SK-N-SH (cell line): ENCODE measurements around the gene GLI2. TPM values are rescaled to one million over a fixed set of nuclear protein-coding genes. Genes with fewer than 3 reads are reported as not detected.

Experiments used
- CTCF ChIA-PET: fragments of 300-600, 350-600 bp; formaldehyde crosslinking; extraction: SDS; loops from one replicate; lab custom pipeline; 2021; lab: Yijun Ruan, JAX
- POLR2A ChIA-PET: fragments of 350-600 bp; sonication (Branson Sonifier 250); formaldehyde crosslinking; extraction: SDS; loops from one replicate; lab custom pipeline; 2020; ENCODE audit warnings: antibody characterized with exemption, inconsistent platforms; lab: Yijun Ruan, JAX
- DNase-seq: peaks from one replicate; pipeline ENCODE4 v3.0.0; 2012
- H2AFZ ChIP-seq: fragments of 200-600 bp; sonication (generic); 2 replicates; pipeline ENCODE4 v1.8.1; 2016; ENCODE audit warnings: antibody characterized with exemption, mild to moderate bottlenecking, low read depth
- H3F3A ChIP-seq: fragments of 200-600 bp; sonication (generic); replicated peaks from 2 replicates; pipeline ENCODE3; 2016; ENCODE audit warnings: antibody characterized with exemption, mild to moderate bottlenecking; ENCODE audit not compliant: insufficient read depth
- H3K27ac ChIP-seq, 2 experiments: fragments of 200-500 bp in 1 of 2; fragments of 200-600 bp in 1 of 2; sonication (Bioruptor generic) in 1 of 2; sonication (generic), shearing (Covaris generic) in 1 of 2; 2 replicates each; pipeline versions ENCODE4 v1.5.1 to v1.6.1; 2014 to 2016; ENCODE audit warnings: low read depth in 2 of 2, inconsistent platforms in 1 of 2, low read length in 1 of 2, mild to moderate bottlenecking in 1 of 2, mixed read lengths in 1 of 2
- H3K27me3 ChIP-seq: fragments of 200-600 bp; sonication (generic), shearing (Covaris generic); 2 replicates; pipeline ENCODE4 v1.6.1; 2016; ENCODE audit warnings: mixed run types; ENCODE audit not compliant: insufficient read depth
- H3K36me3 ChIP-seq, 2 experiments: fragments of 200-500 bp in 1 of 2; fragments of 200-600 bp in 1 of 2; sonication (Bioruptor generic) in 1 of 2; sonication (generic) in 1 of 2; replicated peaks in 1 of 2; 2 replicates each; pipeline versions ENCODE3 to v1.5.1; 2014 to 2016; ENCODE audit warnings: low read length in 1 of 2, mild to moderate bottlenecking in 1 of 2; ENCODE audit not compliant: insufficient read depth in 2 of 2, control insufficient read depth in 1 of 2
- H3K4me1 ChIP-seq, 2 experiments: fragments of 200-500 bp in 1 of 2; fragments of 200-600 bp in 1 of 2; sonication (Bioruptor generic) in 1 of 2; sonication (generic), shearing (Covaris generic) in 1 of 2; 2 replicates each; pipeline versions ENCODE4 v1.5.1 to v1.6.1; 2014 to 2016; ENCODE audit warnings: low read depth in 1 of 2, low read length in 1 of 2, mixed run types in 1 of 2; ENCODE audit not compliant: insufficient read depth in 2 of 2, control insufficient read depth in 1 of 2
- H3K4me2 ChIP-seq: fragments of 200-600 bp; sonication (generic), shearing (Covaris generic); 2 replicates; pipeline ENCODE4 v1.6.1; 2017; ENCODE audit warnings: mixed run types
- H3K4me3 ChIP-seq, 2 experiments: fragments of 200-500 bp in 1 of 2; fragments of 200-600 bp in 1 of 2; sonication (Bioruptor generic) in 1 of 2; sonication (generic), shearing (Covaris generic) in 1 of 2; 2 replicates each; pipeline versions ENCODE4 v1.5.1 to v1.8.1; 2014 to 2016; ENCODE audit warnings: low read depth in 2 of 2, inconsistent platforms in 1 of 2, low read length in 1 of 2, mild to moderate bottlenecking in 1 of 2, mixed read lengths in 1 of 2, moderate library complexity in 1 of 2
- H3K79me2 ChIP-seq: fragments of 200-600 bp; sonication (generic); 2 replicates; pipeline ENCODE4 v1.8.1; 2017; ENCODE audit warnings: mild to moderate bottlenecking; ENCODE audit not compliant: insufficient read depth
- H3K9ac ChIP-seq: fragments of 200-600 bp; sonication (generic); 2 replicates; pipeline ENCODE4 v1.6.1; 2017; ENCODE audit warnings: mixed run types
- H3K9me2 ChIP-seq: fragments of 200-600 bp; sonication (generic); 2 replicates; pipeline ENCODE4 v1.6.1; 2017; ENCODE audit warnings: mixed run types
- H3K9me3 ChIP-seq: fragments of 200-600 bp; sonication (generic); 2 replicates; pipeline ENCODE4 v1.6.1; 2017; ENCODE audit warnings: mixed run types, mild to moderate bottlenecking, moderate library complexity
- H4K20me1 ChIP-seq: fragments of 200-600 bp; sonication (generic); 2 replicates; pipeline ENCODE4 v1.6.1; 2017; ENCODE audit warnings: mild to moderate bottlenecking, mixed run types; ENCODE audit not compliant: insufficient read depth
- ELF1 ChIP-seq: IDR thresholded peaks from 2 replicates; pipeline ENCODE4 v1.4.0; 2012
- EZH2phosphoT487 ChIP-seq: fragments of 200-600 bp; sonication (generic); IDR thresholded peaks from 2 replicates; pipeline ENCODE4 v1.6.1; 2017; ENCODE audit warnings: low read depth, mixed run types, mild to moderate bottlenecking, antibody characterized with exemption, moderate library complexity, borderline replicate concordance
- GATA2 ChIP-seq: sonication (generic); formaldehyde crosslinking; IDR thresholded peaks from 2 replicates; pipeline ENCODE4 v1.5.0; 2020; ENCODE audit warnings: mild to moderate bottlenecking, missing genetic modification reagents
- NRF1 ChIP-seq: IDR thresholded peaks from 2 replicates; pipeline ENCODE4 v1.6.1; 2012; ENCODE audit warnings: low read depth, mild to moderate bottlenecking, low read length
- RAD21 ChIP-seq: IDR thresholded peaks from 2 replicates; pipeline ENCODE4 v1.6.1; 2012; ENCODE audit warnings: mild to moderate bottlenecking, low read length
- TAF1 ChIP-seq: IDR thresholded peaks from 2 replicates; pipeline ENCODE4 v1.6.1; 2012; ENCODE audit warnings: low read depth, mild to moderate bottlenecking, low read length, moderate library complexity, borderline replicate concordance
- TEAD4 ChIP-seq: IDR thresholded peaks from 2 replicates; pipeline ENCODE4 v1.4.0; 2012; ENCODE audit warnings: mild to moderate bottlenecking, borderline replicate concordance; ENCODE audit not compliant: insufficient read depth
- USF1 ChIP-seq: IDR thresholded peaks from 2 replicates; pipeline ENCODE4 v1.4.0; 2012; ENCODE audit warnings: low read depth, borderline replicate concordance
- YY1 ChIP-seq: IDR thresholded peaks from 2 replicates; pipeline ENCODE4 v1.4.0; 2012; ENCODE audit warnings: low read depth, mild to moderate bottlenecking
- ZBTB33 ChIP-seq: IDR thresholded peaks from 2 replicates; pipeline ENCODE4 v1.4.0; 2012; ENCODE audit warnings: low read depth, borderline replicate concordance
- WGBS: methylation state at CpG from one replicate; pipeline ENCODE4 v1.1.6; 2017; ENCODE audit warnings: low lambda C conversion rate; 5-methylcytosine and 5-hydroxymethylcytosine counted together
- polyA plus RNA-seq, 3 experiments: library from polyadenylated mRNA; depleted of rRNA; stranded (reverse); fragments of >200 nt; gene quantifications; 2 replicates each; pipeline ENCODE4 v1.2.3, GENCODE V29; 2012
- TF ChIP-seq, protein P1 (sequence below): fragments of 200-600 bp; sonication (generic); IDR thresholded peaks from 2 replicates; pipeline ENCODE4 v1.6.1; 2017; ENCODE audit warnings: antibody characterized with exemption, mild to moderate bottlenecking, moderate library complexity
- TF ChIP-seq, protein P2 (sequence below): IDR thresholded peaks from 2 replicates; pipeline ENCODE4 v1.4.0; 2012; ENCODE audit warnings: low read depth
- TF ChIP-seq, protein P3 (sequence below): fragments of 150-350 bp; IDR thresholded peaks from 2 replicates; pipeline ENCODE4 v1.6.1; 2017; ENCODE audit warnings: antibody characterized with exemption, low read length, low read depth, borderline replicate concordance

The GLI2 gene
- polyA plus RNA-seq, 1 of the 3 experiments (the other 2 are of a cell fraction) = 3.4 TPM

DNA sequence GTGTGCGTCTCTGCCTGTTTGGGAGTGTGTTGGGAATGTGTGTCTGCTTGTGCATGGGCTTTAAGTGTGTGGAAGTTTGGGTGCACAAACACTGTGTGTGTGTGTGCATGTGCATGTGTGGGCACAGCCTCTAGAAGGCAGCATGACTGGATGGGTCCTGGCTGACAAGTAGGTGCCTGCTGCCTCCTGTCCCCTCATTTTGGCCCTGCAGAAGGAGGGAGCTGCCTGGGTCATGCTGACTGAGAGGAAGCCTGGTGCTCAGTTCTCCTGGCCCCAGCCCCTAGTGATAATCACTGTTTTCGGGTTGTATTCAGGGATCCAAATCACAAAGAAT lies 34.1 kb downstream of the GLI2 start:
- POLR2A ChIA-PET = no interaction called here

DNA sequence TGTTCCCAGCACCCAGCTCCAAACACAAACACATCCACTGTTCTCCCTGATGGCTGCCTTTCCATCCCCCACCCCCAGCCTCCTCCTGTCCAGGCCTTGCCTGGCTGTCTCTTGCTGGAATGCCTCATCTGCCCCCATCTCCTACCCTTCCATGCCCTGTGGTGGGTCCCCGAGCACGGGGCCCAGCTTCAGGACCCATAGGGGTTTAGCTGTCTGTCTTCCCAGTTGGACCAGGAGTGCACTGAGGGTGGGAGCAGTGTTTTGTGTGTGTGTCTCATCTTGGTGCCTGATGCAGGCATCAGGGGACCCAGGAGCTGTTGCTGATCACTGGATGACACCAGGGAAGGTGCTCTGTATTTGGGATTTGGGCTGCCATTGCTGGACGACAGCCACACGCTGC lies 34.5 kb downstream of the GLI2 start:
- Histone ChIP-seq H3K4me2 (no peak overlapping the region), H3K9ac (no peak overlapping the region), H3K9me3 (no peaks in the 10 kb centered on the region), H2AFZ (no peak overlapping the region), H3K36me3 (no peaks in the 10 kb centered on the region), H3K79me2 (peaks cover 77% of the 10 kb centered on the region), H3K27me3 (no peaks in the 10 kb centered on the region), H4K20me1 (0 out of 2 replicates have a peak, but pooled peaks cover 4% of the 10 kb centered on the region), H3K27ac (peak overlapping the region; percentile 11 to 76; a peak in 2 of 4 replicates), H3K4me1 (peaks cover 41 to 51% of the 10 kb centered on the region in 2 experiments), H3K9me2 (no peaks in the 10 kb centered on the region), H3F3A (peaks cover 23% of the 10 kb centered on the region), H3K4me3 (no peak overlapping the region)
- DNase-seq = no peak
- TF ChIP-seq, protein P1, sequence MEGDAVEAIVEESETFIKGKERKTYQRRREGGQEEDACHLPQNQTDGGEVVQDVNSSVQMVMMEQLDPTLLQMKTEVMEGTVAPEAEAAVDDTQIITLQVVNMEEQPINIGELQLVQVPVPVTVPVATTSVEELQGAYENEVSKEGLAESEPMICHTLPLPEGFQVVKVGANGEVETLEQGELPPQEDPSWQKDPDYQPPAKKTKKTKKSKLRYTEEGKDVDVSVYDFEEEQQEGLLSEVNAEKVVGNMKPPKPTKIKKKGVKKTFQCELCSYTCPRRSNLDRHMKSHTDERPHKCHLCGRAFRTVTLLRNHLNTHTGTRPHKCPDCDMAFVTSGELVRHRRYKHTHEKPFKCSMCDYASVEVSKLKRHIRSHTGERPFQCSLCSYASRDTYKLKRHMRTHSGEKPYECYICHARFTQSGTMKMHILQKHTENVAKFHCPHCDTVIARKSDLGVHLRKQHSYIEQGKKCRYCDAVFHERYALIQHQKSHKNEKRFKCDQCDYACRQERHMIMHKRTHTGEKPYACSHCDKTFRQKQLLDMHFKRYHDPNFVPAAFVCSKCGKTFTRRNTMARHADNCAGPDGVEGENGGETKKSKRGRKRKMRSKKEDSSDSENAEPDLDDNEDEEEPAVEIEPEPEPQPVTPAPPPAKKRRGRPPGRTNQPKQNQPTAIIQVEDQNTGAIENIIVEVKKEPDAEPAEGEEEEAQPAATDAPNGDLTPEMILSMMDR = no peak
- TF ChIP-seq, protein P2, sequence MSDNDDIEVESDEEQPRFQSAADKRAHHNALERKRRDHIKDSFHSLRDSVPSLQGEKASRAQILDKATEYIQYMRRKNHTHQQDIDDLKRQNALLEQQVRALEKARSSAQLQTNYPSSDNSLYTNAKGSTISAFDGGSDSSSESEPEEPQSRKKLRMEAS = no peak
- no peak for TF ChIP-seq NRF1
- TF ChIP-seq, protein P3, sequence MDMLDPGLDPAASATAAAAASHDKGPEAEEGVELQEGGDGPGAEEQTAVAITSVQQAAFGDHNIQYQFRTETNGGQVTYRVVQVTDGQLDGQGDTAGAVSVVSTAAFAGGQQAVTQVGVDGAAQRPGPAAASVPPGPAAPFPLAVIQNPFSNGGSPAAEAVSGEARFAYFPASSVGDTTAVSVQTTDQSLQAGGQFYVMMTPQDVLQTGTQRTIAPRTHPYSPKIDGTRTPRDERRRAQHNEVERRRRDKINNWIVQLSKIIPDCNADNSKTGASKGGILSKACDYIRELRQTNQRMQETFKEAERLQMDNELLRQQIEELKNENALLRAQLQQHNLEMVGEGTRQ = no peak
- TF ChIP-seq EZH2phosphoT487 = no peak
- TF ChIP-seq TEAD4 = no peak
- no peak for TF ChIP-seq RAD21
- no peak for TF ChIP-seq ZBTB33
- no peak for TF ChIP-seq TAF1
- WGBS = 98% methylated on average over 4 of the region's 4 CpGs
- CTCF ChIA-PET = interaction anchor here (1.2 to 1.5 kb wide), 3 partner anchors 75 to 310 kb away, joined by 5 read pairs; no protein-coding TSS in a partner anchor
- POLR2A ChIA-PET = no interaction called here

More for the DNA sequence above, 34.1 kb downstream of the GLI2 start:
- 0 out of 2 replicates have a peak, but pooled peaks cover 4% of the 10 kb centered on the region for H4K20me1 ChIP-seq
- 96% methylated on average over 2 of the region's 2 CpGs for WGBS
- H3K4me3 ChIP-seq = no peak overlapping the region
- H3K36me3 ChIP-seq = no peaks in the 10 kb centered on the region
- TF ChIP-seq GATA2 = no peak
- no peak for TF ChIP-seq ELF1
- TF ChIP-seq USF1 = no peak
- no peak for TF ChIP-seq YY1
- peaks cover 77% of the 10 kb centered on the region for H3K79me2 ChIP-seq
- H3K27me3 ChIP-seq = no peaks in the 10 kb centered on the region
- H3K9me2 ChIP-seq = no peaks in the 10 kb centered on the region
- H3K27ac ChIP-seq = no peak overlapping the region
- H3K4me2 ChIP-seq = no peak overlapping the region
- no peaks in the 10 kb centered on the region for H3K9me3 ChIP-seq
- DNase-seq = no peak
- CTCF ChIA-PET = interaction anchor here (1.2 to 2.4 kb wide), 4 partner anchors 14 to 310 kb away, joined by 5 to 9 read pairs (median 5); no protein-coding TSS in a partner anchor
- peaks cover 44 to 55% of the 10 kb centered on the region in 2 experiments for H3K4me1 ChIP-seq
- no peak overlapping the region for H2AFZ ChIP-seq
- no peak overlapping the region for H3K9ac ChIP-seq
- peaks cover 24% of the 10 kb centered on the region for H3F3A ChIP-seq
